Neural progenitor cell (in vitro differentiated cells): ENCODE results near the gene DPY30. TPM values are rescaled to one million over a fixed set of nuclear protein-coding genes. Genes with fewer than 3 reads are reported as not detected.

Experiments used
- DNase-seq: peaks from one replicate; pipeline ENCODE4 v3.0.0-alpha.2; 2016; ENCODE audit warnings: low spot score
- H2AFZ ChIP-seq: fragments of 200-600 bp; sonication (generic); replicated peaks from 2 replicates; pipeline ENCODE4 v1.6.1; 2016; ENCODE audit warnings: antibody characterized with exemption
- H3F3A ChIP-seq: fragments of 200-600 bp; sonication (generic); 2 replicates; pipeline ENCODE4 v1.6.1; 2016; ENCODE audit warnings: antibody characterized with exemption, low read depth
- H3K27ac ChIP-seq: fragments of 200-600 bp; sonication (generic); 2 replicates; pipeline ENCODE4 v1.5.1; 2016; ENCODE audit warnings: mild to moderate bottlenecking
- H3K27me3 ChIP-seq: fragments of 200-600 bp; sonication (generic); 2 replicates; pipeline ENCODE4 v1.6.1; 2016; ENCODE audit warnings: mild to moderate bottlenecking, moderate library complexity
- H3K36me3 ChIP-seq: fragments of 200-600 bp; sonication (generic); 2 replicates; pipeline ENCODE4 v1.5.1; 2016
- H3K4me1 ChIP-seq: fragments of 200-600 bp; sonication (generic); 2 replicates; pipeline ENCODE4 v1.6.1; 2016; ENCODE audit warnings: mixed run types
- H3K4me2 ChIP-seq: fragments of 200-600 bp; sonication (generic); 2 replicates; pipeline ENCODE4 v1.6.1; 2016
- H3K4me3 ChIP-seq: fragments of 200-600 bp; sonication (generic); 2 replicates; pipeline ENCODE4 v1.5.1; 2016
- H3K79me2 ChIP-seq: fragments of 200-600 bp; sonication (generic); 2 replicates; pipeline ENCODE4 v1.6.1; 2016; ENCODE audit warnings: low read depth
- H3K9ac ChIP-seq: fragments of 200-600 bp; sonication (generic); 2 replicates; pipeline ENCODE4 v1.6.1; 2016
- H3K9me3 ChIP-seq: fragments of 200-600 bp; sonication (generic); 2 replicates; pipeline ENCODE4 v1.5.1; 2016; ENCODE audit warnings: low read depth
- H4K20me1 ChIP-seq: fragments of 200-600 bp; sonication (generic); 2 replicates; pipeline ENCODE4 v1.6.1; 2016; ENCODE audit warnings: low read depth
- H3K27ac Mint-ChIP-seq: 3 replicates; pipeline ENCODE4 v1.8.0; 2021; ENCODE audit warnings: mixed read lengths
- H3K27me3 Mint-ChIP-seq: 2 replicates; pipeline ENCODE4 v1.8.0; 2022; ENCODE audit warnings: low read depth, mild to moderate bottlenecking, inconsistent platforms, moderate library complexity, mixed read lengths; ENCODE audit not compliant: insufficient read depth
- H3K36me3 Mint-ChIP-seq: 3 replicates; pipeline ENCODE4 v1.8.0; 2021; ENCODE audit warnings: mixed read lengths
- H3K4me1 Mint-ChIP-seq: 3 replicates; pipeline ENCODE4 v1.8.0; 2021; ENCODE audit warnings: mixed read lengths
- H3K4me3 Mint-ChIP-seq: 3 replicates; pipeline ENCODE4 v1.8.0; 2021; ENCODE audit warnings: mild to moderate bottlenecking, moderate library complexity, mixed read lengths
- H3K9me3 Mint-ChIP-seq: 3 replicates; pipeline ENCODE4 v1.8.0; 2020; ENCODE audit warnings: mixed read lengths
- CTCF ChIP-seq: fragments of 200-600 bp; sonication (generic); IDR thresholded peaks from 2 replicates; pipeline ENCODE4 v1.5.1; 2017; ENCODE audit warnings: antibody characterized with exemption, mild to moderate bottlenecking
- EZH2 ChIP-seq: fragments of 200-600 bp; sonication (generic); IDR thresholded peaks from 2 replicates; pipeline ENCODE4 v1.6.1; 2017; ENCODE audit warnings: antibody characterized with exemption, mild to moderate bottlenecking, moderate library complexity
- EZH2phosphoT487 ChIP-seq: fragments of 200-600 bp; sonication (generic); IDR thresholded peaks from 2 replicates; pipeline ENCODE4 v1.6.1; 2017; ENCODE audit warnings: antibody characterized with exemption
- total RNA-seq: library from RNA; depleted of rRNA; stranded (reverse); fragments of >200 nt; gene quantifications from 2 replicates; pipeline ENCODE4 v1.2.3, GENCODE V29; 2015; ENCODE audit warnings: low replicate concordance

DPY30 gene
- total RNA-seq, 1 donor from 2014 or later: 199 TPM

- Histone ChIP-seq H3K4me3 (peak overlapping the region; percentile 96), H3F3A (peaks cover 26% of the 10 kb centered on the region), H3K9me3 (no peaks in the 10 kb centered on the region), H3K27me3 (no peaks in the 10 kb centered on the region), H3K27ac (peak overlapping the region; percentile 22), H4K20me1 (no peaks in the 10 kb centered on the region), H2AFZ (peak overlapping the region; percentile 67), H3K9ac (no peak overlapping the region), H3K79me2 (peaks cover 29% of the 10 kb centered on the region), H3K36me3 (no peaks in the 10 kb centered on the region), H3K4me1 (peaks cover 9% of the 10 kb centered on the region), H3K4me2 (peak overlapping the region; percentile 76)
- peak; percentile 32 for DNase-seq
- Mint-ChIP-seq H3K36me3 (peaks cover 5% of the 10 kb centered on the region), H3K27ac (peak overlapping the region; percentile 23), H3K9me3 (no peaks in the 10 kb centered on the region), H3K4me3 (peak overlapping the region; percentile 98), H3K27me3 (peaks cover 6% of the 10 kb centered on the region), H3K4me1 (peaks cover 17% of the 10 kb centered on the region)
- TF ChIP-seq EZH2: no peak
- TF ChIP-seq CTCF: no peak
- TF ChIP-seq EZH2phosphoT487: no peak
Measured at GRCh38 chr2:32061973-32062861, 22.6 kb upstream of the DPY30 start.

- H3K4me3 ChIP-seq: no peak overlapping the region
- peak overlapping the region; percentile 53 for H2AFZ ChIP-seq
- peak overlapping the region; percentile 56 for H3K4me3 Mint-ChIP-seq
- H3K4me2 ChIP-seq: no peak overlapping the region
- peaks cover 22% of the 10 kb centered on the region for H3K79me2 ChIP-seq
- H3K9ac ChIP-seq: no peak overlapping the region
- no peak overlapping the region for H3K27ac ChIP-seq
- no peaks in the 10 kb centered on the region for H3K9me3 Mint-ChIP-seq
- no peak for TF ChIP-seq CTCF
- no peak for TF ChIP-seq EZH2
- no peak for TF ChIP-seq EZH2phosphoT487
- no peaks in the 10 kb centered on the region for H4K20me1 ChIP-seq
- H3K36me3 Mint-ChIP-seq: peaks cover 5% of the 10 kb centered on the region
- no peak for DNase-seq
- peaks cover 9% of the 10 kb centered on the region for H3K4me1 ChIP-seq
- H3F3A ChIP-seq: peaks cover 26% of the 10 kb centered on the region
- H3K4me1 Mint-ChIP-seq: peaks cover 17% of the 10 kb centered on the region
- no peak overlapping the region for H3K27ac Mint-ChIP-seq
- no peaks in the 10 kb centered on the region for H3K27me3 ChIP-seq
- H3K36me3 ChIP-seq: no peaks in the 10 kb centered on the region
- H3K27me3 Mint-ChIP-seq: peaks cover 6% of the 10 kb centered on the region
- H3K9me3 ChIP-seq: no peaks in the 10 kb centered on the region
Measured at GRCh38 chr2:32061430-32061829, 21.8 kb upstream of the DPY30 start.

- Histone ChIP-seq H3K27ac (no peak overlapping the region), H3K79me2 (peaks cover 11% of the 10 kb centered on the region), H2AFZ (no peak overlapping the region), H3K4me1 (peaks cover 14% of the 10 kb centered on the region), H4K20me1 (no peaks in the 10 kb centered on the region), H3K9ac (no peak overlapping the region), H3K36me3 (no peaks in the 10 kb centered on the region), H3K4me2 (no peak overlapping the region), H3K9me3 (no peaks in the 10 kb centered on the region), H3K27me3 (no peaks in the 10 kb centered on the region), H3K4me3 (no peak overlapping the region), H3F3A (peaks cover 26% of the 10 kb centered on the region)
- DNase-seq: no peak
- Mint-ChIP-seq H3K36me3 (no peaks in the 10 kb centered on the region), H3K27me3 (peaks cover 6% of the 10 kb centered on the region), H3K9me3 (no peaks in the 10 kb centered on the region), H3K27ac (no peak overlapping the region), H3K4me3 (no peak overlapping the region), H3K4me1 (peaks cover 10% of the 10 kb centered on the region)
- TF ChIP-seq EZH2phosphoT487 (no peak), CTCF (no peak), EZH2 (no peak)
Measured at GRCh38 chr2:32060266-32060665, 20.7 kb upstream of the DPY30 start.
